Cerebellar nuclear complex (tissue), 1 donor: ENCODE measurements around the gene UBTF.
"Not testable (repeated sequence)": the region's sequence is repeated elsewhere in the genome, so short reads cannot be mapped to it uniquely, and the experiment has no call there.

Experiments
- DNase-seq, 2 experiments: peaks; one replicate each; lab custom pipeline; 2025; lab: John Stamatoyannopoulos, UW

The UBTF gene

DNA sequence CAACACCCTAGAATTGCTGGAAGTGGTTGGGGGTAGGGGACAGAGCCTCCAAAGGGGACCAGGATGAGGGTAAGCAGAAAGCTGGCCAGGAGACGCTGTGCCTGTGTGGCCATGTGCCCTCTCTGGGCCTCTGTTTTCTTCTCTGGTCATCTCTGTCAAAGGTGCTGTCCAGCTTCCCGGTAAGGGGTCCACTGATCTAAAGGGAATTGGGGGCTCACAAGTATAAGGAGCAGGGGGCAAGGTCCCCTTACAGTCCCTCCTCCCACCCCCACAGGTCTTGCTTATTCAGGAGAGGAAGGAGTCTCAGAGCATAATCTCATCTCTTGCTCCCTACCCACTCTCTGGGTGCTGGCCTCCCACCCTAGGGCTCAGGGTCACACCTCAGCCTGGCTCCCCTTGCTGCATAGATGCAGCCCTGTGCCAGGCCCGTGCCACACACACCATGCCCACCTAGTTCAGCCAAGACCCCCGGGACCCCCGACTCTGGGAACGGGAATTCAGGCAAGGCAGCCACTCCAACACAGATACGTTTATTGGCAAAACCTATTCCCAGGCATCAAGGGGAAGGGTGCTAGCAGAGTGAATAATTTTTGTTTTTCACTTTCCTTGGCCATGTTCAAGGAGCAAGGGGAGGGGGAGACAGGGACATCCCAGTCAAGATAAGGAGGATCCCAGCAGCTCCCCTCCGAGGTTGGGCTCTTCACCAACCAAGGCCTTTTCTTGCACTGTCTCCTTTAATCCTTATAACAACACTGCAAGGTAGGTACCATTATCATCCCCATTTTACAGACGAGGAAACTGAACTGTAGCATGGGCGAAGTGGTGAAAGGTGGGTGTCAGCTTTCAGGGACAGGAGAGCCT lies 28.6 kb upstream of the UBTF start:
- no peak for DNase-seq

DNA sequence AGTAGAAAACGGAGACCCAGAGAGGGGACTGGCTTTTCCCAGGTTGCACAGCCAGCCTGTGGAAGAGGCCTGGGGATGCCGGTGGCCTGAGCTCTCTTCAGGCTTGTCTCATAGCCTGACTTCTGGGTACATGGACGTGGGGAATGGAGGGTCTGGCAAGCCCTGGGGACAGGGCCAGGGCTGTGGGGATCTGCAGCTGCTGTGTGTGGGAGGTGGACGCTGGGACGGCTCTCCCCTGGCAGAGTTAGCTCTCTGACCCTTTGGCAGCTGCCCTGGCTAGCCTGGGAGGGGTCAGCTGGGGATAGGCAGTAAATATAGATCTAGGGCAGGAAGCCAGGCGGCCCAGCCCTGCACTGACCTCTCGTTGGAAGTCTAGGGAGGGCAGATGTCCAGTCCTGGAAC lies 28.0 kb upstream of the UBTF start:
- DNase-seq: no peak

DNA sequence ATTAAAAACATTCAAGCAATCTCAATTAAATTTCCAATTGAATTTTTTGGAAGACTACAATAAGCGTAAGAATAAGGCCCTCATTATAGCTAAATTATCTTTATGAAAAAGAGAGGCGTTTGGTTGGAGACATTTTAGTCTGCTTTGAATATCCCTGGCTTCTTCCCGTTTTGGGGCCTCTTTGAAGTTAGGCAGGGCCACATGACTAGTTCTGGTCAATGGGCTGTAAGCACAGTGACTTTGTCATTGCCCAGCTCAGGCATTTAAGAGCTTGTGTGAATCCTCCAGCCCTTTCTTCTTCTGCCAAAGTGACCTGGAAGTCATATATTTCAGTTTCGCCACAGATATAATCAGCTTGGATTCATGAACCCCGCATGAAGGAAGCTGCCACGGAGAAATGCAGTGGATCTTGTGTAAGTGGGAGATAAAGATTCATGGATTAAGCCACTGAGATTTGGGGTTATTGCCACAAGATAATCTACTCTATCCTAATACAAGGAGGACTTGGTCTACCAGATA lies 21.7 kb upstream of the UBTF start:
- DNase-seq: no peak

DNA sequence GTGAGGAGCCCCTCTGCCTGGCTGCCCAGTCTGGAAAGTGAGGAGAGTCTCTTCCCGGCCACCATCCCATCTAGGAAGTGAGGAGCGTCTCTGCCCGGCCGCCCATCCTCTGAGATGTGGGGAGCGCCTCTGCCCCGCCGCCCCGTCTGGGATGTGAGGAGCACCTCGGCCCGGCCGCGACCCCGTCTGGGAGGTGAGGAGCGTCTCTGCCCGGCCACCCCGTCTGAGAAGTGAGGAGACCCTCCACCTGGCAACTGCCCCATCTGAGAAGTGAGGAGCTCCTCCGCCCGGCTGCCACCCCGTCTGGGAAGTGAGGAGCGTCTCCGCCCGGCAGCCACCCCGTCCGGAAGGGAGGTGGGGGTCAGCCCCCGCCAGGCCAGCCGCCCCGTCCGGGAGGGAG lies 18.4 kb upstream of the UBTF start:
- DNase-seq: not testable (repeated sequence)

DNA sequence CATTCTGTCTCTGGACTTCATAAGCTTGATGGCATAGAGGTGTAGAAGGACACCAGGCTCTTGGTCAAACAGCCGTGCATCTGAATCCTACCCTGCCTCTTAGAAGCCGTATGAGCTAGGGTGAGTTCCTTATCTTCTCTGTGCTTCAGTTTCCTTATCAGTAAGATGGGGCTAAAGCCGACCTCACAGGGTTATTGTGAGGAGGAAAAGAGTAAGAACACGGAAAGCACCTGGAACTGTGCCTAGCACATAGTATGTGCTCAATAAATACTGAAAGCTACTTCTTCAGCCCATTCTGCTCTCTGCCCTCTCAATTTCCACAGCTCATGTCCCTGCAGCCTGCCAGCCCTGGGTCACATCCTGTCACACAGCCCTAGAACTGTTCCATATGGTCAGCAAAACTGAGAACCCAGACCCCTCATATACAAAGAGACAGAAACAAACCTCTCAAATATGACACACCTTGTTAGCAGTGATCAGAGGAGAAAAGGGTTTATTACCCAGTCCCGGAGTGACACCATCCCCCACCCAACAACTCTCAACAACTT lies 17.0 kb upstream of the UBTF start:
- DNase-seq: no peak

DNA sequence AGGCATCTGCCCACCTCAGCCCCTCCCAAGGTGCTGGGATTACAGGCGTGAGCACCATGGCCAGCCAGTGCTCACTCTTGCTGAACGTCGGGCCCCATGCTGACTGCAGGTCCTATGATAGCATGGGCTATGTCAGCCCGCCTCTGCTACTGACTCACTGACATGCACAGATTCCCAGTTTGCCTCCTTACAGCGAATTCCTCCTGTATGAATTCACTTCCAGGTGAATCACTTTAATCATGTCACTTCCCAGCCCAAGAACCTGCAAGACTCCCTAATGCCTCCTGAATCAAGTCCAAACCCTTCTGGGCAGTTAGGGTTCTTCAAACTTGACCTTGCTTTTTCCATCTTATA lies 16.1 kb upstream of the UBTF start:
- DNase-seq: no peak

DNA sequence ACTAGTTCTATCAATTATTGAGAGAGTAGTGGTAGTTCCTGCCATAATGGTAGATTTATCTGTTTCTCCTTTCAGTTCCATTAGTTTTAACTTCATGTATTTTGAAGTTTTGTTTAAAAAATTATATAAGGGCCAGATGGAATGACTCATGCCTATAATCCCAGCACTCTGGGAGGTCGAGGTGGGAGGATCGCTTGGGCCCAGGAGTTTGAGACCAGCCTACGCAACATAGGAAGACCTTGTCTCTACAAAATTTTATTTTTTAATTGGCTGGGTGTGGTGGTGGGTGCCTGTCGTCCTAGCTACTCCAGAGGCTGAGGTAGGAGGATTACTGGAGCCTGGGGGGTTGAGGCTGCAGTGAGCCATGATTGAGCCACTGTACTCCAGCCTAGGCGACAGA lies 14.1 kb upstream of the UBTF start:
- DNase-seq: no peak

DNA sequence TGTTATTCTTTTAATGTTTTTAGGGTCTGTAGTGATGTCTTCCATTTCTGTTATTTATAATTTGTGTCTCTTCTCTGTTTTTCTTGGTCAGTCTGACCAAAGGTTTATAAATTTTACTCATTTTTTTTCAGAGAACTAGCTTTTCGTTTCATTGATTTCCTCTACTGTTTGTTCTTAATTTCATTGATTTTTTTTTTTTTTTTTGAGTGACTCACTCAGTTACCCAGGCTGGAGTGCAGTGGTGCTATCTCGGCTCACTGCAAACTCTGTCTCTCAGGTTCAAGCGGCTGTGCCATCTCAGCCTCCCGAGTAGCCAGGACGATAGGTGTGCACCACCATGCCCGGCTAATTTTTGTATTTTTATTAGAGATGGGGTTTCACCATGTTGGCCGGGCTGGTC lies 12.6 kb upstream of the UBTF start:
- no peak for DNase-seq

DNA sequence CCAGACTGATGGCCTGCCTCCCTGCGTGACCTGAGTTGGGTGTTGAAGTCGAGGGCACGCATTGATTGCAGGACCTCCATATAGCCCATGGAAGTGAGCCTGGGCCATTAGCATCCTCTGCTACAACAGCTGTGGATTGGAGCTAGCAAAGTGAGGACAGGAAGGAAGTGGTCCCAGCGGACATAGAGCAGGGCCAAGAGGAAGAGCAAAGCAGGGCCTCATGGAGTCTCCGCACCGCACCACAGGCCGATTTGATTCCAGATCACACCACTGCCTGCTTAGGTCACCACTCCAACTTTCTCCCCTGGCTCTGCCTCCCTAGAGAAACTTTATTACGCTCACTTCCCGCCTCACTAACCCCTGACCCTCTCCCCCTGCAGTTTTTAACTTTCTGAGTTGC lies 10.7 kb upstream of the UBTF start:
- no peak for DNase-seq

DNA sequence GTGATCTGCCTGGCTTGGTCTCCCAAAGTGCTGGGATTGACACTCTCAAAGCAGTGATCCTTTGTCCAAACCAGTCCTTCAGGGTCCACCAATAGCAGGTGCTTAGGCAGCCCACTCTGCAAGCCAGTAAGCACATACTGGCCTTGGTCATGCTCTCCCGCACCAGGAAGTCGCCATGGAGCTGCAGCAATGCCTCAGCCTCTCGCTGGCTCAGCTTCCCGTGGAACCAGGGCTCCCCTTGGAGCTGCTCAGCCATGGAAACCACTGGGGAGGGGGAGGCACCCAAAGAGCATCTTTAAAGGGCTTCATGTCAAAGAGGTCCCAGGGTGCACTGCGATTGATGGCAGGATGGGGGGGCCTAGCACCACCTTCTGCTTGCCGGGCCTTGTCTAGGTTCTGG lies 9.6 kb upstream of the UBTF start:
- DNase-seq: no peak

DNA sequence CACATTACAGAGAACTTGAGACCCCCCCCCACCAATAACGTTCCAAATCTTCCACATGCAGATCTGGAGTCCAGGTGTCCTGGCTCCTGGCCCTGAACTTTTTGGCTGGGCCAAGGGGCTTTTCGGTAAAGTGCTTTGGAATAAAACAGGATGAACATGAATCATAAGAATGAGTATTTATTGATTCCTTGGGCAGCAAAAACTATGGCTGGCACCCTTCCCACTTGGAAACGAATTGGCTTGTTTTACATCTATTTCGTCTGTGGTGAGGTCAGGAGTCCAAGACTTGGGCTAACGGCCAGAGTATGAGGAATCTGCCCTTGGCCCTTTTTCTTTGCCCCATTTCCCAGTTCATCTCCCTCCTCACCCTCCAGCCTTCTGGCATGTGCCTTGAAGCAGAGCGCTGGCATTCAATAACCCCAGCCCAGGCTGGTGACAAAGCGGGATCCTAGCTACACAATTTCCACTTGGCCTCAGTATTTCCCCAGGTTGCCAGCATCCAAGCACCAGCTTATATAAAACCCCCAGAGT lies 4.1 kb upstream of the UBTF start:
- DNase-seq: peak in 1 of 2 experiments; percentile 24

DNA sequence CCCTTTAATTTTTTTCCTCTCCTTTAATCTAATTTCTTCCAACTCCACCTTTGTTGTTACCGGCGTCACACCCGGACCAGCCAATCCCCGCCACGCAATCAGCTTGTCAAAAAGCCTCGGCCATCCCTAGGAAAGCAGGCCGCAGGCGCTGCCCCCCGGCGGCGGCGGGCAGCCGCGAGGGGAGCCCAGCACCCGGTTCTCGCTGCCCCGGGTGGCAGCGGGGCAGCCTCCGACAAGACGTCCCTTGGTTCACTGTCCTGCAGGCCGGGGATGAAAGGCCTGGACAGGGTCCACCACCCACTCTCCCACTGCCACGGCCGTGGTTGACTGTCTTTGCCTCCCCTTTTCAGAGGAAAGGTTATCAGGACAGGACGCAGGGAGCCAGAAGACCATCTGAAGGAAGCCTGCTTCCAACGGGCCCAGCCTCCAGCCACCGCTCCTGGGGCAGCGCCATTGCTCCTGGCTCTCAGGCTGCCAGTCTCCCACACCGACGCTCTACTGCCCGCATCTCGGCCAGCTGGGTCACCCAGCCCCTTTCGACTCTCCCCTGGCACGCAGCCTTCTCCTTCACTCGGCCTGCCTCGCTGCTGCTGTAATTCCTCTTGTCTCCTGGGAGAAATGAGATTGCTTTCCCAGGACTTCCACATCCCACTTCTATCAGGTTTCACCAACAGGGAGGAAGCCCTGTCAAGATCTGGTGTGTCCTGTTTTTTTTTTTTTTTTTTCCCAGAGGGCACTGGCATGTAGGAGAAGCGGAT lies 2.8 kb upstream of the UBTF start:
- DNase-seq: peak in 1 of 2 experiments; percentile 80

DNA sequence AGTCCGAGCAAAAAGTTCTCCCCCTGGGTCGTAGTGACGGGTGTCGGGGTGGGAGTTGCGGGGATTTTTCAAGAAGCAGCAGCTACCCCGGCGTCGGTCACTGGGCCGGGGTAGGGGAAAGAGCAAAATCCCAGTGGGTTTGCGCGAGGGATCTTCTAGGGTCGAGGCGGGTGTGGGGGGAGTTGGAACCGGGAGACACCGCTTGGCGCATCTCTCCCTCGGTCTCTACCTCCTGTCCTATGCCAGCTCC lies 2.3 kb upstream of the UBTF start:
- DNase-seq: no peak

DNA sequence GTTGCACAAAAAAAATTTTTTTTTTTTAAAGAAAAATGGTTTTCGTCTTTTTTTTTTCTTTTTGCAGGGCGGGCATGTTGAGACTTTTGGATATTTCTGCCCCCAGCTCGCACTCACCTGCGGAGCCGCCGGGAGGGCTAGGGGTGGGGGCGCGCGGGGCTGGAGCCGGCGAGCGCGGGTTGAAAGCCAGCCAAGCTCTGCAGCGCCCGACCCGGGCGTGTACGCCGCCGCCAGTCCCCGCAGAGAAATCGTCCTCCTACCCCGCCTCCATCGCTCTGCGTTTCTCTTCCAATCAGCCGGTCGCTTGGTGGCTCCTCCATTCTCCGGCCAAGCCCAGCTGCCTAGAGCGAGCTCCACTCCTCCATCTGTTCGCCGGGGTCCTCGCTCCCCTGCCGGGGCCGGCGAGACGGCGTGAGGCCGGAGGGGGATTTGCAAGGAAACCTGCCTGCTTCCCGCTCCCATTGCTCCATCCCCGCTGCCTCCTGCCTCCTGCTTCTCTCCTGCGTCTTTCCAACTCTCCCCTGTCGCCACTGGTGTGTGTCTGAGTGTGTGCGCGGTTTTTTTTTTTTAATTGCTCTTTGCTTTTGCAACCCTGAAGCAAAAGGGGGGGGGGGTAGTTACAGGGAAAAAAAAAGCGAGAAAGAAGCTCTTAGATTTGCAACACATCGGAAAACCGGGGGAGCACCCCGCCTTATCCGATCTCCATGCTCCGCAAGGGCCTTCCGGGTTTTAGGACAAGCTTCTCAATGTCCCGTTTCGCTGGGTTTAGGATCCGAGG lies 1.8 kb upstream of the UBTF start:
- peak in 1 of 2 experiments; percentile 62 for DNase-seq

DNA sequence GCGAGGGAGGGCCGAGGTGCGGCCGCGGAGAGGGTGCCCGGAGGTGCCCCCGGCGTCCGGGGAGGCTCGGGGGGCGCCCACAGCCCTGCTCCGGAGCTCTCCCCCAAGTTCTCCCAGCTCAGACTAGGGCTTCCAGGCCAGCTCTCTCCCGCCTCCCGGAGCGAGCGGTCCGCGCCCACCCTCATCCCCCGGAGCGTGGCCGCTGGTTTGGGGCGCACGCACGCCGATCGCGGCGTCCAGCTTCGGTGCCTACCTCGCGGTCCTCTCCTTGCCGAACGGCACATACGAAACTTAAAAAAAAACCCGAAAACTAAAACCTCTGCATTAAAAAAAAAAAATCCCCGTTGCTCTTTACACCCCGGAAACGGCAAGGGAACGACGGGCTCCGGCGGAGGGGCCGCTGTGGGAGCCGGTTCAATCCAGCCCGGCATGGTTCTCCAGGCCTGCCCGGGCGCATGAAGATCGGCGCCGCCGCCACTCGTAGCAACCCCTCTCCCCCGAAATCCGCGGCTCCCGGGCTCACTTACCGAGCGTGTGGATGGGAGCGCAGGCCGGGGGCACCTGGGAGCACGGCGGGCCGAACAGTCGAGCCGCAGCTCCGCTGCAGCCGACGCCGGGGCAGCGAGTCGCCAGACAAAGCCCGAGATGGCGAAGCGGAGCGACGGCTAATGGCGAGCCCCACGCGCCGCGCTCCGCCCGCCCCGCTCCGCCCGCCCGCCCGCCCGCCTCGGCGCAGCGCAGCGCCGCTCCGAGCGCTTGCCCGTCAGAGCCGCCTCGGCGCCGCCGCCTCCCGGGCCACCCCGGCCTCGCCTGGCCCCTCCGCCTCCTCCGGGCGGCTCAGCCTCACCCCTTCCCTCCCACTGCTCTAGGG lies 973 bp upstream of the UBTF start:
- no peak for DNase-seq

DNA sequence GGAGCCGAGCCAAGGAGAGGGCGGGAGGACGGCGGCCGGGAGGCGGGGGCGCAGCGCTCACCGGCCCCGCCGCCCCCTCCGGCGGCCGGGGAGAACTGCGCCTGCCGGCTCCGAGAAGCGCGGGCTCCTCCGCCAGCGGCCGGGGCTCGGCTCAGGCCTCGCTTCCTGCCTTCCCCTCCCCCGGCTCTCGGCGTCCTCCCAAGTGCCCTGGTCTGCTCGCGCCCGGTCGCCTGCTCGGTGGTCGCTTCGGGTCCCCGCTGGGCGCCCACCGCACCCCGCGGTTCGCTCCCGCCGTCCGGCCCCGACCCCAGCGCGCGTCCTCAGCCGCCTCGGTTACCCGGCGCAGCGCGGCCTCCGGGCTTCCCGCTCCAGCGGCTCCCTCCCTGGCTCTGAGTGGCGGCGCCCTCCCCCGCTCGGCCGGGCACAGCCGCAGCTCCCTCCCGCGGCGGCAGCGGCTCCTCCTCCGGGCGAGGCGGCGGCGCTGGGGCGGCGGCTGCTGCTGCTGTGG lies 313 bp downstream of the UBTF start:
- DNase-seq: no peak

DNA sequence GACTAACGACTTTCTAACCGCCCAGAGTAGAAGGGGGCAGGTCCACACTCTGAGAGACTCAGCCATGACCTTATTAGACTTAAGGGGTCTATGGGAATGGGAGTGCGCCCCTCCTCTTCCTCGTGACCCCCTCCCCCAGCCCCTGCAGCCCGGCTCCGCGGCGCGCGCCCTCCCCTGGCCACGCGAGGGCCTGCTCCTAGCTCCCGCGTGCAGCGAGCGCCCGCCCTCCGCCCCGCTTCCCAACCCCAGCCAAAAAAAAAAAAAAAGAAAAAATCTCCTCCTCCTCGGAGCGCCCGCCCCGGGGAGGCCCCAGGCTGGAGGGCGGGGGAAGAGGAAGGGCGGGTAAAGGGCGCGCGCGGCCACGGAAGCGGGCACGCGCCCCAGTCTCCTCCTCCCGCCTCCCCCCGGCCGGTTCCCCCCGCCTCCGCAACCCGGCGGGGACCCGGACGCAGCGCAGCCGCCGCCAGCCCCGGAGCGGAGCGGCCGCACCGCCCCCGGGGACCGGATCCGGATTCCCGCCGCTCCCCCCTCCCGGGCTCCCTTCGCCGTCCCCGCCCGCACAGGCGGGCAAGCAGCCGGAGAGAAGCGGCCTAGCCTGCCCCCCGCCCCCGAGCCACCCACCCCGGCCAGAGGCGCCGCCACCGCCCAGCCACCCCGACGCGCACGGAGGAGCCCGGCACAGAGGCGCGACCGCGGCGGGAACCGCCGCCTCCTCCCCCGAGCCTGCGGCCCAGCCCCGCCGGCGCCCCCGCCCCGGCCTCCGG lies 949 bp downstream of the UBTF start:
- DNase-seq: peak in 1 of 2 experiments; percentile 57

DNA sequence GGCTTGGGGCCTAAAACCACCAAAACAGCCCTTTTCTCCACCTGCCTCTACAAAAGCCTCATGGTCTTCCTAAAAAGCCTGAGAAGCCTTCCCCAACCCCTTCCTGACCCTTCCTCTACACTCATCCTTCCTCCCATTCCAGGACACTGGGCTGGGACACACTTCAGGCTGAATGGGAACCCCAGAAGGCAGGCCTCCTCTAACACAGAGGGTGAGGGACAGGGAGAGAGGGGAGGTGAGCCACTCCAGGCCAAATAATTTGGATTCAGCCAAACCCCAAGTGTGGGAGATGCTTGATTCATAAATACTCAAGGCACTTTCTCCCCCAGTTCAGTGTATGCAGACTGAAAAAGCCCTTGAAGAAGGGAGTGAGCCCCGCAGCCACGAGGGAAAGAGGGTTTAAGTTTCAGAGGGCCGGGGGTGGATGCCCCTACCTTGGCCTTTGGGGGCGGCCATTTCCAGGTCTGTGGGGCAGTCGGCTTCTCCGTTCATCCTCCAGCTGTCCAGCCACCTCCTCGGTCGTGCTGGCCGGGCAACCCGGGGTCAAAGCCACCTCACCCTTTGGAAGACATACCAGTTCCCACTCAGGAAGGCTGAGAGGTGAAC lies 1.6 kb downstream of the UBTF start:
- DNase-seq: no peak

DNA sequence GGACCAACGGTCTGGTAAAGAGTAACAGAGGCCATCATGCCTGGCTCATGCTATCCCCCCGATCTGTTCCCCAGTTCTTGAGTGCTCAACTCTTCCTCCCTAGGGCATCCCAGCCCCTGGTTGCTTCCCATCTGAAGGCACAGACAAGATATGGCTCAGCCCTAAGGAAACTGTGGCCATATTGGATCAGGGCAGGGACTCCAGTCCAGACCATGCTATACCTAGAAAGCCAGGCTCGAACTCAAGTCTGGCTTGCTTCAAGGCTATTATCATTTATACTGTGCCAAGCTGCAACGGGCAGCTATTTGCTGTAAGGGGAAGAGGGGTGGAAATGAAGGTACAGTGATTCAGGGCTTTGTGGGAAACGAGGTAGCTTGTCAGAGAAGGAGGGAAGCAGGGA lies 2.8 kb downstream of the UBTF start:
- DNase-seq: no peak

DNA sequence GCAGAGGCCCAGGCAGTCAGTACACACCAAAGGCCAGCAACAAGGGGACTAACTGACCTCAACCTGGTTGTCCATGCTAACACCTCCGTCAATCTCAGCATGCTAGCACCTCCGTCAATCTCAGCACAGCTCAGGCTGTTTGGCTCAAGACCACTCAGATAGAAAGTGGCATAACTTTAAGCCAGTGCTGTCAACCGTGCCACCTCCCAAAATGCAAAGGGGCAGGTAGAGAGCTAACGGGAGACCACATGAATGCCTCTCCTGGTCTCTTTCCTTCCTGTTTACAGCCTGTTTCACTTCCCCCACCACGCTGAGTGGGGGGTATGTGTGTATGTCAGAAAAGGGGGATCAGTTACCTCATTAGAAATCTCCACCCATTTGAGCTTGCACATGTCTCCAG lies 3.3 kb downstream of the UBTF start:
- no peak for DNase-seq
